Measurements from ENCODE around the gene MANSC1.
A peak's percentile ranks its signal among the peaks of the same experiment; 100 is the strongest.
"Not testable (repeated sequence)": the region's sequence is repeated elsewhere in the genome, so short reads cannot be mapped to it uniquely, and the experiment has no call there.

MANSC1 gene

GRCh38 chr12:12323118-12323517, 26.9 kb downstream of the MANSC1 start:
- DNase-seq = no peak

- DNase-seq = peak; percentile 28
Observed at GRCh38 chr12:12319451-12320183, 30.4 kb downstream of the MANSC1 start.

GRCh38 chr12:12315838-12316237, 34.2 kb downstream of the MANSC1 start:
- no peak for DNase-seq

GRCh38 chr12:12310695-12311094, 39.3 kb downstream of the MANSC1 start:
- DNase-seq = not testable (repeated sequence)

GRCh38 chr12:12305568-12306300, 44.3 kb downstream of the MANSC1 start:
- DNase-seq = no peak

DNA sequence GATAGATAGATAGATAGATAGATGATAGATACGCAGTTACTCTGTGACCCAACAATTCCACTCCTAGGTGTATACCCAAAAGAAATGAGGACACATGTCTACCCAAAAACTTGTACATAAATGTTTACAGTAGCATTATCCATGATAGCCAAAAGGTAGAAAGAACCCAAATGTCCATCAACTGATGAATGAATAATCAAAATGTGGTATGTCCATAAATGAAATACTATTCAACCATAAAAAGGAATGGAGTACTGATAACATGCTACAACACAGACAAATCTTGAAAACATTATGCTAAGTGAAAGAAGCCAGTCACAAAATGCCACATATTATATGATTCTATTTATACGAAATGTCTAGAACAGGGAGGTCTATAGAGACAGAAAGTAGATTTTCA, 47.1 kb downstream of the MANSC1 start:
- no peak for DNase-seq

- no peak for DNase-seq
Observed at GRCh38 chr12:12301122-12301521, 48.9 kb downstream of the MANSC1 start.

DNA sequence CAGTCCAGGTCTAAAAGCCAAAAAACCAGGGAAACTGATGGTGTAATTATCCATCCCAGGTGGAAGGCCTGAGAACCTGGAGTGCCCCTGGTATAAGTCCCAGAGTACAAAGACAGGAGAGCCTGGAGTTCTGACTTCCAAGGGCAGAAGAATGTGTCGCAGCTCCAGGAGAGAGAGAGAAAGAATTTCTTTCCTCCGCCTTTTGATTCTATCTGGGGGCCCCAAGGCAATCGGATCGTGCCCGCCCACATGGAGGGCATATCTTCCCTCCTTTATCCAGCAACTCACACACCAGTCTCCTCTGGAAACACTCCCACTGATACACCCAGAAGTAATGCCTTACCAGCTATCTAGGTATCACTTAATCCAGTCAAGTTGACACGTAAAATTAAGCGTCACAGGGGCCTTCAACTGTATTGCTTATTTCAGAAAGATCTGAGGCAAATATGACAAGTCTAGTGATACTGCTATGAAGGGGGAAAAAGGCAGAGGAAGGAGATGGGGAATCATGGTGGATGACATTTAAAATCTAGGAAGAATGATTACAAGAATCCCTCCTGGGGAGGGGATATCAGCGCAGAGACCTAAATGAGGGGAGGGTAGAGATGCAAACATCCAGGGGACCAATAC, 52.7 kb downstream of the MANSC1 start:
- no peak for DNase-seq

GRCh38 chr12:12294215-12295005, 55.6 kb downstream of the MANSC1 start:
- DNase-seq = no peak

- DNase-seq = no peak
Observed at GRCh38 chr12:12290206-12290605, 59.8 kb downstream of the MANSC1 start.

- no peak for DNase-seq
Observed at GRCh38 chr12:12286441-12286840, 63.6 kb downstream of the MANSC1 start.

- DNase-seq = no peak
Observed at GRCh38 chr12:12282761-12283425, 67.1 kb downstream of the MANSC1 start.

DNA sequence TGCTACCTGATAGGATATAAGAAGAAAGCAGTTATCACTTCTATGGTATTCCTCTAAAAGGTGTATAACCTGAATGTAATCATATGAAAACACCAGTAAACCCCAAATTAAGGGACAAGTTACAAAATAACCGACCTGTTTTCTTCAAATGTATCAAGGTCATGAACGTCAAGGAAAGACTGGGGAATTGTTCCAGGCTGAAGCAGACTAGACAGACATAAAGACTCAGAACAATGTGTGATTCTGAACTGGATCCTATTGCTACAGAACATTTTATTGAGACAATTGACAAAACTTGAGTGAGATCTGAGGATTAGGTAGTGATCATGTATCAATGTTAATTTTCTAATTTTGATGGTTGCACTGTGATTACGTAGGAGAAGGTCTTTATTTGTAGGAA, 67.8 kb downstream of the MANSC1 start:
- no peak for DNase-seq

DNA sequence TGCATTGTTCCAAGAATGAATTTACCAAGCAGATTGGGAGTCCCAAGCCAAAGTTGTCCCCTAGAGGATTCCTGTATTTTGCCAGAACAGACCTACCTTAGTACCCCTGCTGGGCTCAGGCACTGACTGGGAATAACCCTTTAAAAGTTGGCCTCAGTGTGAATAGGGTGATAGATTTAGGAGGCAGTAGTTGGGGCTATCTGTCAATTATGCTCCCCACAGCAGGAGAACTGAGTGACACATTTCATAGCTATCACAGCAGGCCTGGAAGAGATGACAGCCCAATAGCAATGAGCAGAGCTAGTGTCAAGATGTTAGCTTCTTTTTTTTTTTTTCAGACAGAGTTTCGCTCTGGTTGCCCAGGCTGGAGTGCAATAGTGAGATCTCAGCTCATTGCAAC, 68.9 kb downstream of the MANSC1 start:
- no peak for DNase-seq

GRCh38 chr12:12278899-12279298, 71.1 kb downstream of the MANSC1 start:
- DNase-seq = no peak
